K562 (cell line): Measurements from ENCODE around the gene GUK1. TPM values are rescaled to one million over a fixed set of nuclear protein-coding genes. Genes with fewer than 3 reads are reported as not detected.

Experiments used
- CREB1 ChIP-seq, 2 experiments: sonication (generic) in 1 of 2; formaldehyde crosslinking in 1 of 2; IDR thresholded peaks; 2 replicates each; pipeline versions ENCODE4 v1.6.1 to v1.8.0; 2012 to 2022; ENCODE audit warnings: inconsistent platforms in 1 of 2, mild to moderate bottlenecking in 1 of 2, missing genetic modification reagents in 1 of 2, moderate library complexity in 1 of 2
- CREB3 ChIP-seq: fragments of 450-650 bp; conservative IDR thresholded peaks from 2 replicates; pipeline ENCODE4 v1.6.1; 2016; ENCODE audit warnings: missing genetic modification characterization, low read depth, mild to moderate bottlenecking, missing compliant biosample characterization, moderate library complexity
- IRF9 ChIP-seq: fragments of 450-650 bp; IDR thresholded peaks from 2 replicates; pipeline ENCODE4 v1.6.1; 2016; ENCODE audit warnings: missing biosample characterization, missing genetic modification characterization
- SRSF7 ChIP-seq: fragments of 200-400 bp; formaldehyde crosslinking; optimal IDR thresholded peaks from 2 replicates; pipeline ENCODE3; 2017; ENCODE audit warnings: mild to moderate bottlenecking, low read depth, low read length
- SUPT5H ChIP-seq: fragments of 450-650 bp; IDR thresholded peaks from 2 replicates; pipeline ENCODE4 v1.6.1; 2016
- TEAD1 ChIP-seq, 2 experiments: fragments of 450-650 bp in 1 of 2; sonication (generic) in 1 of 2; formaldehyde crosslinking; IDR thresholded peaks; 2 replicates each; pipeline versions ENCODE4 v1.4.0 to v1.8.0; 2020 to 2022; ENCODE audit warnings: mild to moderate bottlenecking in 2 of 2, missing genetic modification reagents in 1 of 2
- THRA ChIP-seq: fragments of 450-650 bp; IDR thresholded peaks from 2 replicates; pipeline ENCODE4 v1.6.1; 2017; ENCODE audit warnings: mild to moderate bottlenecking, moderate library complexity
- ZNF316 ChIP-seq: fragments of 450-650 bp; IDR thresholded peaks from 2 replicates; pipeline ENCODE4 v1.6.1; 2016
- ZNF644 ChIP-seq: fragments of 200-800 bp; sonication (Bioruptor generic); IDR thresholded peaks from 2 replicates; pipeline ENCODE4 v1.6.1; 2016; ENCODE audit warnings: low read depth, missing genetic modification characterization, missing compliant biosample characterization
- polyA plus RNA-seq, 8 experiments: library from polyadenylated mRNA; depleted of rRNA in 4 of 8; stranded (reverse) in 5 of 8; unstranded in 3 of 8; fragments of >200 nt; fragmentation: Nextera tagmentation in 2 of 8; fragmentation: Illumina TruSeq in 1 of 8; extraction: Ambion mirVana in 2 of 8; extraction: Trizol in 1 of 8; gene quantifications; 2 replicates each; pipeline versions ENCODE4 v1.2.1 to v1.2.3, GENCODE V29; 2011 to 2014; ENCODE audit warnings: inconsistent platforms in 1 of 8, missing spikeins in 1 of 8
- total RNA-seq, 7 experiments: library from RNA; depleted of rRNA in 6 of 7; stranded (reverse); fragments of >200 nt in 6 of 7; fragmentation: Illumina TruSeq in 2 of 7; extraction: Trizol in 2 of 7; gene quantifications; 2 replicates each; pipeline versions ENCODE4 v1.2.1 to v1.2.3, GENCODE V29; 2011 to 2021; ENCODE audit warnings: low replicate concordance in 1 of 7
- TF ChIP-seq, protein P1 (sequence below): fragments of 450-650 bp; IDR thresholded peaks from 2 replicates; pipeline ENCODE4 v1.6.1; 2016; ENCODE audit warnings: mild to moderate bottlenecking, moderate library complexity

GUK1 gene
- total and polyA plus RNA-seq, 9 of the 15 experiments (the other 6 are each of a cell fraction or from before 2014, with no cell fraction given), result 7.0 to 331 (median 132) TPM

DNA sequence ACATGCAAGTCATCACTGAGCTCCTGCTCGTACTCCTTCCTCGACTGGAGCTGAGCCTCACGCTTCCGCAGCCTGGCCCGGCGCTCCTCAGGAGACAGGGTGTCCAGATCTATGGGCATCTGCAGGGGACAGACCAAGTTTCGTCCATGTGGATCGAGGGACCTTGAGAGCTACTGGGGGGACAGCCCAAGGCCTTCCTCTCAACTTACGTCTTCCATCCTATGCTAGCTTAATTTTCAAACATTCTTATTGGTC lies 33.4 kb upstream of the GUK1 start (continued):
- TF ChIP-seq, protein P1, sequence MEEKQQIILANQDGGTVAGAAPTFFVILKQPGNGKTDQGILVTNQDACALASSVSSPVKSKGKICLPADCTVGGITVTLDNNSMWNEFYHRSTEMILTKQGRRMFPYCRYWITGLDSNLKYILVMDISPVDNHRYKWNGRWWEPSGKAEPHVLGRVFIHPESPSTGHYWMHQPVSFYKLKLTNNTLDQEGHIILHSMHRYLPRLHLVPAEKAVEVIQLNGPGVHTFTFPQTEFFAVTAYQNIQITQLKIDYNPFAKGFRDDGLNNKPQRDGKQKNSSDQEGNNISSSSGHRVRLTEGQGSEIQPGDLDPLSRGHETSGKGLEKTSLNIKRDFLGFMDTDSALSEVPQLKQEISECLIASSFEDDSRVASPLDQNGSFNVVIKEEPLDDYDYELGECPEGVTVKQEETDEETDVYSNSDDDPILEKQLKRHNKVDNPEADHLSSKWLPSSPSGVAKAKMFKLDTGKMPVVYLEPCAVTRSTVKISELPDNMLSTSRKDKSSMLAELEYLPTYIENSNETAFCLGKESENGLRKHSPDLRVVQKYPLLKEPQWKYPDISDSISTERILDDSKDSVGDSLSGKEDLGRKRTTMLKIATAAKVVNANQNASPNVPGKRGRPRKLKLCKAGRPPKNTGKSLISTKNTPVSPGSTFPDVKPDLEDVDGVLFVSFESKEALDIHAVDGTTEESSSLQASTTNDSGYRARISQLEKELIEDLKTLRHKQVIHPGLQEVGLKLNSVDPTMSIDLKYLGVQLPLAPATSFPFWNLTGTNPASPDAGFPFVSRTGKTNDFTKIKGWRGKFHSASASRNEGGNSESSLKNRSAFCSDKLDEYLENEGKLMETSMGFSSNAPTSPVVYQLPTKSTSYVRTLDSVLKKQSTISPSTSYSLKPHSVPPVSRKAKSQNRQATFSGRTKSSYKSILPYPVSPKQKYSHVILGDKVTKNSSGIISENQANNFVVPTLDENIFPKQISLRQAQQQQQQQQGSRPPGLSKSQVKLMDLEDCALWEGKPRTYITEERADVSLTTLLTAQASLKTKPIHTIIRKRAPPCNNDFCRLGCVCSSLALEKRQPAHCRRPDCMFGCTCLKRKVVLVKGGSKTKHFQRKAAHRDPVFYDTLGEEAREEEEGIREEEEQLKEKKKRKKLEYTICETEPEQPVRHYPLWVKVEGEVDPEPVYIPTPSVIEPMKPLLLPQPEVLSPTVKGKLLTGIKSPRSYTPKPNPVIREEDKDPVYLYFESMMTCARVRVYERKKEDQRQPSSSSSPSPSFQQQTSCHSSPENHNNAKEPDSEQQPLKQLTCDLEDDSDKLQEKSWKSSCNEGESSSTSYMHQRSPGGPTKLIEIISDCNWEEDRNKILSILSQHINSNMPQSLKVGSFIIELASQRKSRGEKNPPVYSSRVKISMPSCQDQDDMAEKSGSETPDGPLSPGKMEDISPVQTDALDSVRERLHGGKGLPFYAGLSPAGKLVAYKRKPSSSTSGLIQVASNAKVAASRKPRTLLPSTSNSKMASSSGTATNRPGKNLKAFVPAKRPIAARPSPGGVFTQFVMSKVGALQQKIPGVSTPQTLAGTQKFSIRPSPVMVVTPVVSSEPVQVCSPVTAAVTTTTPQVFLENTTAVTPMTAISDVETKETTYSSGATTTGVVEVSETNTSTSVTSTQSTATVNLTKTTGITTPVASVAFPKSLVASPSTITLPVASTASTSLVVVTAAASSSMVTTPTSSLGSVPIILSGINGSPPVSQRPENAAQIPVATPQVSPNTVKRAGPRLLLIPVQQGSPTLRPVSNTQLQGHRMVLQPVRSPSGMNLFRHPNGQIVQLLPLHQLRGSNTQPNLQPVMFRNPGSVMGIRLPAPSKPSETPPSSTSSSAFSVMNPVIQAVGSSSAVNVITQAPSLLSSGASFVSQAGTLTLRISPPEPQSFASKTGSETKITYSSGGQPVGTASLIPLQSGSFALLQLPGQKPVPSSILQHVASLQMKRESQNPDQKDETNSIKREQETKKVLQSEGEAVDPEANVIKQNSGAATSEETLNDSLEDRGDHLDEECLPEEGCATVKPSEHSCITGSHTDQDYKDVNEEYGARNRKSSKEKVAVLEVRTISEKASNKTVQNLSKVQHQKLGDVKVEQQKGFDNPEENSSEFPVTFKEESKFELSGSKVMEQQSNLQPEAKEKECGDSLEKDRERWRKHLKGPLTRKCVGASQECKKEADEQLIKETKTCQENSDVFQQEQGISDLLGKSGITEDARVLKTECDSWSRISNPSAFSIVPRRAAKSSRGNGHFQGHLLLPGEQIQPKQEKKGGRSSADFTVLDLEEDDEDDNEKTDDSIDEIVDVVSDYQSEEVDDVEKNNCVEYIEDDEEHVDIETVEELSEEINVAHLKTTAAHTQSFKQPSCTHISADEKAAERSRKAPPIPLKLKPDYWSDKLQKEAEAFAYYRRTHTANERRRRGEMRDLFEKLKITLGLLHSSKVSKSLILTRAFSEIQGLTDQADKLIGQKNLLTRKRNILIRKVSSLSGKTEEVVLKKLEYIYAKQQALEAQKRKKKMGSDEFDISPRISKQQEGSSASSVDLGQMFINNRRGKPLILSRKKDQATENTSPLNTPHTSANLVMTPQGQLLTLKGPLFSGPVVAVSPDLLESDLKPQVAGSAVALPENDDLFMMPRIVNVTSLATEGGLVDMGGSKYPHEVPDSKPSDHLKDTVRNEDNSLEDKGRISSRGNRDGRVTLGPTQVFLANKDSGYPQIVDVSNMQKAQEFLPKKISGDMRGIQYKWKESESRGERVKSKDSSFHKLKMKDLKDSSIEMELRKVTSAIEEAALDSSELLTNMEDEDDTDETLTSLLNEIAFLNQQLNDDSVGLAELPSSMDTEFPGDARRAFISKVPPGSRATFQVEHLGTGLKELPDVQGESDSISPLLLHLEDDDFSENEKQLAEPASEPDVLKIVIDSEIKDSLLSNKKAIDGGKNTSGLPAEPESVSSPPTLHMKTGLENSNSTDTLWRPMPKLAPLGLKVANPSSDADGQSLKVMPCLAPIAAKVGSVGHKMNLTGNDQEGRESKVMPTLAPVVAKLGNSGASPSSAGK, result no peak
- TF ChIP-seq TEAD1 (CRISPR knock-in tag; IDR thresholded peaks at IDR 0.05), result no peak
- TF ChIP-seq CREB3 (tag), result no peak
- no peak for TF ChIP-seq ZNF644 (tag)
- no peak for TF ChIP-seq SRSF7
- TF ChIP-seq SUPT5H, result no peak
- TF ChIP-seq CREB1 (IDR thresholded peaks at IDR 0.05), result no peak
- no peak for TF ChIP-seq CREB1 (CRISPR knock-in tag; IDR thresholded peaks at IDR 0.05)
- TF ChIP-seq THRA, result no peak
- TF ChIP-seq IRF9 (tag), result no peak
- no peak for TF ChIP-seq ZNF316
- TF ChIP-seq, all 486 proteins: peak for 0
